ENCODE data around the gene KRT7.
"Not testable (repeated sequence)": the region's sequence is repeated elsewhere in the genome, so short reads cannot be mapped to it uniquely, and the experiment has no call there.

GRCh38 chr12:52287816-52288805 is 55.1 kb downstream of the KRT7 start:
- TF ChIP-seq POLR2AphosphoS5, CTCF, POLR2A, EP300 (IDR thresholded peaks at IDR 0.05): not testable (repeated sequence)

Measured in gastroesophageal sphincter (tissue), 3 donors.